ENCODE measurements around the gene COMMD1. TPM values are rescaled to one million over a fixed set of nuclear protein-coding genes. Genes with fewer than 3 reads are reported as not detected.
"Not testable (repeated sequence)": the region's sequence is repeated elsewhere in the genome, so short reads cannot be mapped to it uniquely, and the experiment has no call there.

COMMD1 gene
- total RNA-seq (2014; rRNA removed; shearing (Covaris generic); ENCODE audit: low replicate concordance) = 32.4 and 46.9 TPM in 2 replicates

- DNase-seq (ENCODE audit: low read depth) = peak; percentile 56
- in situ Hi-C loops (cut with HindIII; ENCODE audit: low pct_unique_long_range_greater_than_20kb, low sequenced_read_pairs) = no loop called here
Measured at GRCh38 chr2:61905372-61906185, at the start of gene COMMD1. TSS of gene COMMD1 (plus strand) at chr2:61905674. CDS start at chr2:61905679, 5 bp downstream.

GRCh38 chr2:61857224-61857623 is 48.2 kb upstream of the COMMD1 start:
- DNase-seq (ENCODE audit: low read depth) = peak; percentile 12
- in situ Hi-C loops (cut with HindIII; ENCODE audit: low pct_unique_long_range_greater_than_20kb, low sequenced_read_pairs) = no loop called here

GRCh38 chr2:61862085-61862484 is 43.4 kb upstream of the COMMD1 start:
- in situ Hi-C loops (cut with HindIII; ENCODE audit: low pct_unique_long_range_greater_than_20kb, low sequenced_read_pairs) = no loop called here
- DNase-seq (ENCODE audit: low read depth) = no peak

GRCh38 chr2:61866482-61867089 is 38.9 kb upstream of the COMMD1 start:
- in situ Hi-C loops (cut with HindIII; ENCODE audit: low pct_unique_long_range_greater_than_20kb, low sequenced_read_pairs); DNase-seq (ENCODE audit: low read depth): not testable (repeated sequence)

- no peak for DNase-seq (ENCODE audit: low read depth)
- in situ Hi-C loops (cut with HindIII; ENCODE audit: low pct_unique_long_range_greater_than_20kb, low sequenced_read_pairs) = no loop called here
Measured at GRCh38 chr2:61876400-61876799, 29.1 kb upstream of the COMMD1 start.

GRCh38 chr2:61877571-61878245 is 27.8 kb upstream of the COMMD1 start:
- DNase-seq (ENCODE audit: low read depth) = no peak
- in situ Hi-C loops (cut with HindIII; ENCODE audit: low pct_unique_long_range_greater_than_20kb, low sequenced_read_pairs) = no loop called here

- in situ Hi-C loops (cut with HindIII; ENCODE audit: low pct_unique_long_range_greater_than_20kb, low sequenced_read_pairs) = no loop called here
- no peak for DNase-seq (ENCODE audit: low read depth)
Measured at GRCh38 chr2:61878761-61879160, 26.7 kb upstream of the COMMD1 start.

- in situ Hi-C loops (cut with HindIII; ENCODE audit: low pct_unique_long_range_greater_than_20kb, low sequenced_read_pairs); DNase-seq (ENCODE audit: low read depth): not testable (repeated sequence)
Measured at GRCh38 chr2:61879351-61879750, 26.1 kb upstream of the COMMD1 start.

- no peak for DNase-seq (ENCODE audit: low read depth)
- in situ Hi-C loops (cut with HindIII; ENCODE audit: low pct_unique_long_range_greater_than_20kb, low sequenced_read_pairs) = no loop called here
Measured at GRCh38 chr2:61882850-61883249, 22.6 kb upstream of the COMMD1 start.

GRCh38 chr2:61885896-61886603 is 19.4 kb upstream of the COMMD1 start:
- no peak for DNase-seq (ENCODE audit: low read depth)

GRCh38 chr2:61887717-61888266 is 17.7 kb upstream of the COMMD1 start:
- no peak for DNase-seq (ENCODE audit: low read depth)
- in situ Hi-C loops (cut with HindIII; ENCODE audit: low pct_unique_long_range_greater_than_20kb, low sequenced_read_pairs) = no loop called here

More at GRCh38 chr2:61885896-61886603, 19.4 kb upstream of the COMMD1 start:
- in situ Hi-C loops (cut with HindIII; ENCODE audit: low pct_unique_long_range_greater_than_20kb, low sequenced_read_pairs) = no loop called here

- in situ Hi-C loops (cut with HindIII; ENCODE audit: low pct_unique_long_range_greater_than_20kb, low sequenced_read_pairs) = no loop called here
- peak; percentile 95 for DNase-seq (ENCODE audit: low read depth)
Measured at GRCh38 chr2:61888267-61889055, 17.0 kb upstream of the COMMD1 start, which contains the start of gene CCT4. TSS of gene CCT4 (minus strand) at chr2:61888656. CDS start at chr2:61888507, 149 bp downstream.

GRCh38 chr2:61898810-61899209 is 6.7 kb upstream of the COMMD1 start:
- in situ Hi-C loops (cut with HindIII; ENCODE audit: low pct_unique_long_range_greater_than_20kb, low sequenced_read_pairs) = no loop called here

GRCh38 chr2:61900281-61900680 is 5.2 kb upstream of the COMMD1 start:
- no peak for DNase-seq (ENCODE audit: low read depth)
- in situ Hi-C loops (cut with HindIII; ENCODE audit: low pct_unique_long_range_greater_than_20kb, low sequenced_read_pairs) = no loop called here

More at GRCh38 chr2:61898810-61899209, 6.7 kb upstream of the COMMD1 start:
- no peak for DNase-seq (ENCODE audit: low read depth)

GRCh38 chr2:61906186-61906470 is 654 bp downstream of the COMMD1 start:
- in situ Hi-C loops (cut with HindIII; ENCODE audit: low pct_unique_long_range_greater_than_20kb, low sequenced_read_pairs) = no loop called here
- DNase-seq (ENCODE audit: low read depth) = no peak

GRCh38 chr2:61909116-61909515 is 3.6 kb downstream of the COMMD1 start:
- DNase-seq (ENCODE audit: low read depth) = no peak
- in situ Hi-C loops (cut with HindIII; ENCODE audit: low pct_unique_long_range_greater_than_20kb, low sequenced_read_pairs) = no loop called here

GRCh38 chr2:61910603-61911002 is 5.1 kb downstream of the COMMD1 start:
- in situ Hi-C loops (cut with HindIII; ENCODE audit: low pct_unique_long_range_greater_than_20kb, low sequenced_read_pairs) = no loop called here
- DNase-seq (ENCODE audit: low read depth) = no peak

GRCh38 chr2:61911510-61911909 is 6.0 kb downstream of the COMMD1 start:
- in situ Hi-C loops (cut with HindIII; ENCODE audit: low pct_unique_long_range_greater_than_20kb, low sequenced_read_pairs) = no loop called here

More at GRCh38 chr2:61911510-61911909, 6.0 kb downstream of the COMMD1 start:
- no peak for DNase-seq (ENCODE audit: low read depth)

Data from Caki2 (cell line).